KMS-11 (cell line): ENCODE data around the gene LOXHD1.

Experiments used
- H2AFZ ChIP-seq: fragments of 200-600 bp; sonication (generic); 2 replicates; pipeline ENCODE4 v1.6.1; 2016; ENCODE audit warnings: antibody characterized with exemption, mixed run types, low read depth
- H3K27ac ChIP-seq: fragments of 200-600 bp; sonication (generic); 2 replicates; pipeline ENCODE4 v1.6.1; 2016; ENCODE audit warnings: mild to moderate bottlenecking, mixed run types
- H3K27me3 ChIP-seq: fragments of 200-600 bp; sonication (generic); 2 replicates; pipeline ENCODE4 v1.6.1; 2017; ENCODE audit warnings: mild to moderate bottlenecking, low read depth, mixed run types, moderate library complexity; ENCODE audit not compliant: insufficient read depth
- H3K36me3 ChIP-seq: fragments of 200-600 bp; sonication (generic); 2 replicates; pipeline ENCODE4 v1.6.1; 2017; ENCODE audit warnings: mild to moderate bottlenecking, mixed run types; ENCODE audit not compliant: insufficient read depth
- H3K4me1 ChIP-seq: fragments of 200-600 bp; sonication (generic); 2 replicates; pipeline ENCODE4 v1.6.1; 2016; ENCODE audit warnings: mild to moderate bottlenecking, low read depth, mixed run types; ENCODE audit not compliant: poor library complexity, severe bottlenecking
- H3K4me2 ChIP-seq: fragments of 200-600 bp; sonication (generic); 2 replicates; pipeline ENCODE4 v1.7.0; 2016; ENCODE audit warnings: mild to moderate bottlenecking, mixed run types
- H3K4me3 ChIP-seq: fragments of 200-600 bp; sonication (generic); IDR thresholded peaks from 2 replicates; pipeline ENCODE4 v1.6.1; 2017; ENCODE audit warnings: low read depth, low read length, mixed read lengths; ENCODE audit not compliant: insufficient read depth
- H3K79me2 ChIP-seq: fragments of 200-600 bp; sonication (generic); 2 replicates; pipeline ENCODE4 v1.6.1; 2016; ENCODE audit warnings: low read depth, mixed run types; ENCODE audit not compliant: insufficient read depth
- H3K9ac ChIP-seq: fragments of 200-600 bp; sonication (generic); 2 replicates; pipeline ENCODE4 v1.6.1; 2016; ENCODE audit warnings: mild to moderate bottlenecking, mixed run types
- H4K20me1 ChIP-seq: fragments of 200-600 bp; sonication (generic); 2 replicates; pipeline ENCODE4 v1.6.1; 2016; ENCODE audit warnings: mild to moderate bottlenecking, mixed run types; ENCODE audit not compliant: insufficient read depth
- CTCF ChIP-seq: fragments of 200-600 bp; sonication (generic); conservative IDR thresholded peaks from 2 replicates; pipeline ENCODE4 v1.6.1; 2017; ENCODE audit warnings: low read depth, mild to moderate bottlenecking, antibody characterized with exemption, low read length, moderate library complexity, mixed read lengths

The LOXHD1 gene

DNA sequence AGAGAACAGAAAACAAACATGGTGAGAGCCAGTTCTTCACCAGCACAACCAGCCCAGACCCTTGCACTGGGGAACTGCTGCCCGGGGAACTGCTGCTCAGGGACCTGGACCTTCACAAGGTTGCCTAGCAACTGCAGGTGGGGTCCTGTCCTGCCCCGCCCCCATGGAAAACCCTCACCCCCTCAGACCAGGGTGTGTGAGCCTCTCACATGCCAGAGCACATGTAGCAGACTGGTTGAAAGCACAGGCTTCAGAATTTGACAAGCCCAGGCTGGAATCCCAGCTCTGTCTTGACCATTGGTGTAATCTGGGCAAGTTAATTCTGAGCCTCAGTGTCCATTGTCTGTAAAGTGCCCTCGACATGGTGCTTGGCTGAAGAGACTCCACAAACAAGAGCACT is 118.6 kb downstream of the LOXHD1 start:
- Histone ChIP-seq H3K4me1 (no peaks in the 10 kb centered on the region), H3K4me3 (no peak overlapping the region), H3K9ac (no peak overlapping the region), H3K27ac (no peak overlapping the region), H3K79me2 (no peaks in the 10 kb centered on the region), H3K36me3 (no peaks in the 10 kb centered on the region), H4K20me1 (no peaks in the 10 kb centered on the region), H2AFZ (no peak overlapping the region), H3K27me3 (no peaks in the 10 kb centered on the region), H3K4me2 (no peak overlapping the region)
- TF ChIP-seq CTCF = no peak

GRCh38 chr18:46536215-46536874 is 120.7 kb downstream of the LOXHD1 start:
- Histone ChIP-seq H3K27me3 (no peaks in the 10 kb centered on the region), H3K79me2 (no peaks in the 10 kb centered on the region), H4K20me1 (no peaks in the 10 kb centered on the region), H3K4me1 (no peaks in the 10 kb centered on the region), H3K9ac (no peak overlapping the region), H3K36me3 (no peaks in the 10 kb centered on the region), H3K4me2 (no peak overlapping the region), H3K27ac (no peak overlapping the region), H2AFZ (no peak overlapping the region), H3K4me3 (no peak overlapping the region)
- no peak for TF ChIP-seq CTCF

GRCh38 chr18:46531482-46531881 is 125.5 kb downstream of the LOXHD1 start:
- H3K4me2 ChIP-seq = no peak overlapping the region
- H3K36me3 ChIP-seq = no peaks in the 10 kb centered on the region
- H3K27ac ChIP-seq = no peak overlapping the region
- no peak overlapping the region for H3K4me3 ChIP-seq
- no peak overlapping the region for H2AFZ ChIP-seq
- H3K9ac ChIP-seq = no peak overlapping the region
- TF ChIP-seq CTCF = no peak
- H3K27me3 ChIP-seq = no peaks in the 10 kb centered on the region
- no peaks in the 10 kb centered on the region for H3K79me2 ChIP-seq
- H4K20me1 ChIP-seq = no peaks in the 10 kb centered on the region
- H3K4me1 ChIP-seq = no peaks in the 10 kb centered on the region

- Histone ChIP-seq H3K79me2 (no peaks in the 10 kb centered on the region), H3K4me2 (no peak overlapping the region), H2AFZ (no peak overlapping the region), H4K20me1 (no peaks in the 10 kb centered on the region), H3K9ac (no peak overlapping the region), H3K4me3 (no peak overlapping the region), H3K27ac (no peak overlapping the region), H3K27me3 (no peaks in the 10 kb centered on the region), H3K36me3 (no peaks in the 10 kb centered on the region), H3K4me1 (no peaks in the 10 kb centered on the region)
- TF ChIP-seq CTCF = no peak
Observed at GRCh38 chr18:46528037-46528436, 129.0 kb downstream of the LOXHD1 start.
